ENCODE measurements around the gene SLC2A1.
"Not testable (repeated sequence)": the region's sequence is repeated elsewhere in the genome, so short reads cannot be mapped to it uniquely, and the experiment has no call there.

SLC2A1 gene

DNA sequence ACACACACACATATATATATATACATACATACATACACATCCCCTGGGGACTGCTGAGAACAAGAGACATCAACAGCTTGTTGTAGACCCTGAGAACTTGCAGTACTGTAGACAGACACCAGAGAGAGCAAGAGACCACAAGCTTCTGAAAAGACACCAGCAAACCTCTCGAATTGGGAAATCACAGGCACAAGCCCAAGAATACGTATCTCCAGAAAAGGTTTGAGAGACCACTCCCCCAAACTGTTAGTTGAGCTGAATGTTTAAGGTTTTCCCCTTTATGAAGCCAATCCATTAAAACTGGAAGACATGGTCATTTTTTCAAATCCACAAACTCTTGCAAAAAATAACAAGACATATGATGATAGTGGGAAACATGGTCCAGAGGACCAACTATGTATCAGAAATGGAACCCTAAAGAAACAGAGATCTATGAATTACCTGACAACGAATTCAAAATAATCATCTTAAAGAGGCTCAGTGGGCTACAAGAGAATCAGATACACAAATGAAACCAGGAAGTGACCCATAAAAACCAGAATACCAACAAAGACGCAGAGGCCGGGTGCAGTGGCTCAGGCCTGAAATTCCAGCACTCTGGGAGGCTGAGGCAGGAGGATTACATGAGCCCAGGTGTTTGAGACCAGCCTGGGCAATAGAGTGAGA is 45.1 kb downstream of the SLC2A1 start:
- FAIRE-seq, result no peak
- no peak for TF ChIP-seq POLR2A (IDR thresholded peaks at IDR 0.05; ENCODE audit: low read depth, low read length)
- DNase-seq (ENCODE audit: insufficient read length, low spot score), result peak; percentile 36

DNA sequence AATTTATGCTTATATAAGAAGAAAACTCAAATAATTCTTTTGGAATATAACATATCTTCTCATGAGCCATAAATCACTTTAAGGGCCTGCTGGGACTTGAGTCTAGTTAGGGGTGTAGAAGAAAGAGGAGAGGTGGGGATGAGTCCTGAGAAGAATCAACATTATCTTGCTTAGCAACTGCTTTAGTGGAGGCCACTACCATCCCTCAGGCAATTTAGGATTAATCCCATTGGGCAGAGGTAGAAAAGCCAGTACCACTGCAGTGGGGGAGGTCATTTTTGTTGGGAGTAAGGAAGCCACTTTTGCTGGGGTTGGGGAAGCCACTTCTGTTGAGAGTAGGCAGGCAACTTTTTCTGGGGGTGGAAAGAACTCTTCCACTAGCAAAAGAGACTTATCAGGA is 47.7 kb downstream of the SLC2A1 start:
- no peak for TF ChIP-seq POLR2A (IDR thresholded peaks at IDR 0.05; ENCODE audit: low read depth, low read length)
- DNase-seq (ENCODE audit: insufficient read length, low spot score) (no peak), FAIRE-seq (no peak)

DNA sequence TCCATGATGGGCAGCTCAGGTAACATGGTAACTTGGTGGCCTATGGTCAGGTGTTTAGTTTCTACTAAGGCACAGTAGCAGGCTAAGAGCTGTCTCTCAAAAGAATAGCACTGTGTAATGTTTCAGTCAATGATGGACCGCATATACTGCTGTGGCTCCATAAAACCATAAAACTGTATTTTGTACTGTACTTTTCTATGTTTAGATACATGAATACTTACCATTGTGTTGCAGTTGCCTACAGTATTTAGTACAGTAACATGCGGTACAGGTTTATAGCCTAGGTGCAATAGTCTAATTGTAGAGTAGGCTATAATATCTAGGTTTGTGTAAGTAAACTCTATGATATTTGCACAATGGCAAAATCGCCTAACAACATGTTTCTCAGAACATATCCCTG is 50.6 kb downstream of the SLC2A1 start:
- TF ChIP-seq POLR2A (IDR thresholded peaks at IDR 0.05; ENCODE audit: low read depth, low read length), result no peak
- FAIRE-seq, result no peak
- no peak for DNase-seq (ENCODE audit: insufficient read length, low spot score)

DNA sequence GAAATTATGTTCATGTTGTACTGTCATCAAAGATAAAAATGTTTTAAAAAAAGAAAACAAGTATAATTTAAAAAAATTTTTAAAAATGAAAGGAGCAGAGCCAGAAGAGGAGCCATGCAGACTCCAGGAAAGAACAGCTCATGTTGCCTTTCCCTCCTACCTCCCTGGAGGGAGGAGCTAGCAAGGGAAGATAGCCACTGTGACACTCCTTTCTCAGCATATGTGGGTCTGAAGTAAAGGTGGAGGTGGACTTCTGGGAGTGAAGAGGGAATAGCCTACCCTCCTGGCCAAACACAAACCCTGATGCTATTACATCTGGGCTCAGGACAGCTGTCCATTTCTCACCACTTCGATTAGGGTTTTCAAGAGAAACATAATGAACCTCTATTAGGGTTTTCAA is 54.2 kb downstream of the SLC2A1 start:
- no peak for DNase-seq (ENCODE audit: insufficient read length, low spot score)
- no peak for TF ChIP-seq POLR2A (IDR thresholded peaks at IDR 0.05; ENCODE audit: low read depth, low read length)
- FAIRE-seq, result no peak

DNA sequence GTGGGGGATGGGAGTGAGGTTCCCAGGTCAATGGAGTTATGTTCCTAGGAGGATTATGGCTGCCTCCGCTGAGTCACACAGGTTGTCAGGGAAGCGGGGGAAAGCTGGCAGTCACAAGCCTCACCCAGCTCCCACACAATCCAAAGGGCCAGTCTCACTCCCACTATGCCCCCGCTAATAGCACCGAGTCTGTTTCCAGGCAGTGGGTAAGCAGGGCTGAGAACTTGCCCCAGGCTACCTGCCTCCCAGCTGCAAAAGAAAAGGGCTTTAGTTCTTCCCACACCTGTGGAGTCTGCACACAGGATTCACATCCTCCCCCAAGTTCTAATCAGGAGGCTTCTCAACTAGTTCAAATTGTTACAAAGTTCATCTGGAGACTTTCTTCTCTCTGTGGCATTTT is 58.7 kb downstream of the SLC2A1 start:
- FAIRE-seq, result not testable (repeated sequence)

DNA sequence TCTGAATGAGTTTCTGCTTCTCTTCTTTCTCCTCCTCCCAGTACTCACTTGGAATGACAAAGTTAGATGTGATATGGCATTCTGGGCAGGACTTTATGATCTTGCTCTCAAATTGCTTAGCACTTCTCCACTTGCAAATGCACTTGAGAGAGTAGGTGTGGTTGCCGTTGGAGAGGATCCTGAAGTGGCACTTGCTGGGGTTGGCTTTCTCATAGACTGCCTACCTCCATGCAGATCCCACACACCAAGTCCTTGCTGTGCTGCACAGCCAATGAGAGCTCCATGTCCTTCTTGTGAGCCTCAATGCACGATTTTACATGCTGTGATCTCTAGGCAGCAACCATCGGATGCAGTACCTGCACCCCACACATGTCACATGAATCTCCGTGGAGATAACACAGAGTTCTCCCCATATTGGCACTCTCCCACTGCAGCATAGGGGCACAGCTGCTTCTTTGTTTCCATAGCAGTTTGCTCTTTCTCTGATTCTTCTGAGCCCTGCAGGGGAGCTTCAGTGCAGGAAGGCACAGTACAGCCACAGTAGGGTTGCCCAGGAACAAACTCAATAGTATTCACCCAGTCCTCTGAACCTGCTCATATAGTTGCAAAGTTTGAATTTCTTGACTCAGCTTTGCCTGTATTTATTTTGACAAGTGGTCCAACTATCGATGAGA is 67.1 kb downstream of the SLC2A1 start:
- no peak for TF ChIP-seq POLR2A (IDR thresholded peaks at IDR 0.05; ENCODE audit: low read depth, low read length)
- DNase-seq (ENCODE audit: insufficient read length, low spot score) (no peak), FAIRE-seq (no peak)

More for the DNA sequence above, 58.7 kb downstream of the SLC2A1 start:
- not testable (repeated sequence) for DNase-seq (ENCODE audit: insufficient read length, low spot score)

DNA sequence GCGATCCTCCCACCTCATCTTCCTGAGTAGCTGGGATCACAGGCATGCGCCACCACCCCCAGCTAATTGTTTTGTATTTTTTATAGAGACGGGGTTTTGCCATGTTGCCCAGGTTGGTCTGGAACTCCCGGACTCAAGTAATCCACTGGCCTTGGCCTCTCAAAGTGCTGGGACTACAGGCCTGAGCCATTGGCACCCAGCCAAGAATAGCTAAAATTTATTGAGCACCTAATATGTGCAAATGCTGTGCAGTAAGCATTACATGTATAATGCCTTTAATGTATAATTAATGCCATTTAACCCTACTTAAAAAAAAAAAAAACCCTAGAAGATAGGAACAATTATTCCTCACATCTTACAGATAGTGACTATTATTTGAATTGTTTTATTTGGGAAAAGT is 69.4 kb downstream of the SLC2A1 start:
- no peak for TF ChIP-seq POLR2A (IDR thresholded peaks at IDR 0.05; ENCODE audit: low read depth, low read length)
- DNase-seq (ENCODE audit: insufficient read length, low spot score) (no peak), FAIRE-seq (no peak)

DNA sequence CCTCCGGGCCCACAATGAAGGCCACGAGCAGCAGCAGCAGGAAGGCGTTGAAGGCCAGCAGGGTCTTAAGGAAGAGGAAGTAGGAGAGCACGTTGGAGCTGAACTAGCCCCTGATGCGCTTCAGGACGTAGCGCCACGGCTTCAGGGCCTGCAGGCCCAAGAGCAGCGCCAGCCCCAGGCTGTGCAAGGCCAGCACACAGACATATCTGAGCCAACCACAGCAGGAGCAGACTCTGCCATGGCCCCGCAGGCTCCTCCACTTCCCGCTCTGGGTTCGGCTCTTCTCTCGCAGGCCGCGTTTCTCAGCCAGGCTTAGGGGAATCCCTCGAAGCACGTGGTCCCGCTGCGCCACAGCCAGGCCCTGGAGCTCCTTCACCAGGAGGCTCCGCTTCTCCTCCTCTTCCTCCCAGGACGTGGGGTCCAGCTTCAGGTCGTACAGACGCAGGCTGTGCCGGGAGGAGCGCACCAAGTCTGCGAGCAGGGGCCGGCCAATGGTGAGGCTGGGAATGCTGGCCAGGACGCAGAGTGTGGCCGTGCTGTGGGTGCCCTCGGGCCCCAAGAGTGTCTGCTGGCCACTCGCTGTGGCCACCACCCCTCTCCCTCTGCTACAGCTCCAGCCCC is 70.5 kb downstream of the SLC2A1 start:
- FAIRE-seq (no peak), DNase-seq (ENCODE audit: insufficient read length, low spot score) (no peak)
- TF ChIP-seq POLR2A (IDR thresholded peaks at IDR 0.05; ENCODE audit: low read depth, low read length), result no peak

DNA sequence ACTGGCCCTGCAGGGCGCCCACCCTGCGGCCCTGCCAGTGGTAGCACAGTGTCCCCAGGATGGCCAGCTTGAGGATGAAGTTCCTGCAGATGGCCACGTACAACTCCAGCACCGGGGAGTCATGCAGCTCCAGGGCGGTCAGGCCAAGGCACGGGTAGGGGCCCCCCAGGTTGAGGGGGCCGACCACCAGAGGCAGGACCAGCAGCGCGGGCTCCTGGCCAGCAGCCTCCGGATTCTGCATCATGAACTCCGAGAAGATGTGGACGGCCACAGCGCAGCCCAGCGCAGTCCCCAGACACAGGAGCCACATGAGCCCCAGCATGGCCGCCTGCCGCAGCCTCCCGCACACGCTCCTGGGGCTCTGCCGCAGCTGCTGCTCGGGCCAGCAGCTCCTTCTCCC is 71.3 kb downstream of the SLC2A1 start:
- no peak for TF ChIP-seq POLR2A (IDR thresholded peaks at IDR 0.05; ENCODE audit: low read depth, low read length)
- FAIRE-seq (no peak), DNase-seq (ENCODE audit: insufficient read length, low spot score) (no peak)

DNA sequence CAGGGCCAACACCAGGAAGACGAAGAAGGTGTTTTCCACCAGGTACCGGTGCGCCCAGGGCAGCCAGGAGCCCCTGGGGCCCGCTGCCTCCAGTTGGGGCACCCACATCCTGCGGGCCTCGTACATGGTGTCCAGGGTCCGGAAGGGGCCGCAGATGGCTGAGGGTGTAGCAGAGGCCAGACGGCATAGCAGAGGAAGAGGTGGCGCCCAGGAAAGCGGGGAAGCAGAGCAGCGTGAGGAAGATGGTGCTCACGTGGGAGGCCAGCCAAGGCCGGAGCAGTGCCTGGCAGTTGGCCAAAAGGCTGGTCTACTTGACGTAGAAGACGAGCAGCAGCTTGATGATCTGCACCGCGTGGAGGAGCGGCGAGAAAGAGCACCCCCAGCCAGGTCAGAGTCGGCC is 71.9 kb downstream of the SLC2A1 start:
- no peak for FAIRE-seq
- TF ChIP-seq POLR2A (IDR thresholded peaks at IDR 0.05; ENCODE audit: low read depth, low read length), result no peak
- DNase-seq (ENCODE audit: insufficient read length, low spot score), result no peak

DNA sequence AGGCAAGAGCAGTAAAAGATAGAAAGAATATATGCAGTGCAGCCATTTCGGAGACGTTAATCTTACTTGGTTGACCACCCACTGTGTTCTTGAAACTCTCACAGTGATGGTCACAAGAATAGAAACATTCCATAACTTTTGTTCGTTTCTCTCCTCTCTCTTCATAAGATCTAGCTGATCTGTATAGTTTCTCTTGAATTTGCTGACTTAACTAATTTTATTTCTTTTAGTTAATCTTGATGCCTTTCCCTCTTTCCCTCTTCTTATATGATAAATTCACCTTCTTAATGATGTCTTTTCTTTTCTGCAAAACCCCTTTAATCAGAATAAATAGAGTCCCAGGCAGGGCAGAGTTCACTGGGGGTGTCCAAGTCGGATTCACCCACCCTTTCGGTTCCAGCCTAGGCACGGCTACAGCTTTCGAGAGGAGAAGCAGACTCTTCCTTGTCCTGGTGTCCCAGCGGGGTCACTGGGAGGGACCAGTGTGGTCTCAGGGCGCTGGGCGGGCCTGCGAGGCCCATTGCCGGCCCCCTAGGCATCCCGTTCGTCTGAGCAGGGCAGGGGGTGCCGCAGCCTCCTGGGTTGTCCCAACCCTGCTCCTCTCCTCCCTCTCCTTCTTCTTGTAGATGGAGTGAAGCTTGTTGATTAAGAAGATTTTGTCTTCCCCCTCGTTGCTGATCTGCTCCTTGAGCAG is 72.5 kb downstream of the SLC2A1 start:
- TF ChIP-seq POLR2A (IDR thresholded peaks at IDR 0.05; ENCODE audit: low read depth, low read length), result no peak
- DNase-seq (ENCODE audit: insufficient read length, low spot score), result no peak
- FAIRE-seq, result no peak

DNA sequence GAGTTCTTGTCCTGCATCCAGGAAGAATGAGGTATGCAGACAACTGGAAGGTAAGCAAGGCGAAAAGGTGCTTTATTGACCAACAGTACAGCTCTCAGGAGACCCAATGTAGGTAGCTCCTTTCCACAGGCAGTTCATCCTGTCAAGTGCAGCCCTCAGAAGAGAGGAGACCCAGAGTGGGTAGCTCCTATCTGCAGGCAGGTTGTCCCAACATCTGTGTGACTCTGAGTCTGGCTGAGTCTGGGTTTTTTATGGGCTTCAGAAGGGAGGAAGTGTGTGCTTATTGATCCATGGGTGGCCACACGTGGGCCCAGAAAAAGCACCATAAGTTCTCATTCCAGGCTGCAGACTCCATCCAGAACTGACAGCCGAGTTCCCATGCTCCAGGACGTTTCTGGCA is 78.3 kb downstream of the SLC2A1 start:
- no peak for DNase-seq (ENCODE audit: insufficient read length, low spot score)
- TF ChIP-seq POLR2A (IDR thresholded peaks at IDR 0.05; ENCODE audit: low read depth, low read length), result no peak
- no peak for FAIRE-seq

DNA sequence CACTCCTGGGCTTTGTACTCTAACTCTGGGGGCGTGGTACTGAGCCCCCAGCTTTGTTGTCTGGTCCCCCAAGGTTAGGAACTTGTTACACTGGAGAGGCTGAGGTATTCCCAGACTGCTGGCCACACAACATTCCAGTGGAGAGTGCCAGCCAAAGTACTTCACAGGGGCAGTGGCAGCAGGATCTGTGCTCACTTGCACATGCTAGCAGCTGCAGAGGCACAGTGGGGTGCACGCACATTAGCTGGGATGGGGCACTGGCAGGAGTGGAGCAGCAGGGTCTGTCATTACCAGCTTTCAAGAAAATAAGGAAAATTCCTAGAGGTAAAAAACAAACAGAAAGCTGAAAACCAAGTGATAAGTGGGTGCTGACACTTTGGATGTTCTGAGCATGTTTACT is 81.3 kb downstream of the SLC2A1 start:
- TF ChIP-seq POLR2A (IDR thresholded peaks at IDR 0.05; ENCODE audit: low read depth, low read length), result no peak
- FAIRE-seq (no peak), DNase-seq (ENCODE audit: insufficient read length, low spot score) (no peak)

DNA sequence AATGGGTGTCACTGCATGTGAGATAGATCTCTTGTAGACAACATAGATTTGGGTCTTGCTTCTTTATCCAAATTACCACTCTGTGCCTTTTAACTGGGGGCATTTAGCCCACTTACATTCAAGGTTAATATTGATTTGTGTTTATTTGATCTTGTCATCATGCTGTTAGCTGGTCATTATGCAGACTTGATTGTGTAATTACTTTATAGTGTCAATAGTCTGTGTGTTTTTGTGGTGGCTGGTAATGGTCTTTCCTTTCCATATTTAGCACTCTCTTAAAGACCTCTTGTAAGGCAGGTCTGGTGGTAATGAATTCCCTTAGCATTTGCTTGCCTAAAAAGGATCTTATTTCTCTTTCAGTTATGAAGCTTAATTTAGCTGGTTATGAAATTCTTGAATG is 82.7 kb downstream of the SLC2A1 start:
- FAIRE-seq (no peak), DNase-seq (ENCODE audit: insufficient read length, low spot score) (no peak)
- no peak for TF ChIP-seq POLR2A (IDR thresholded peaks at IDR 0.05; ENCODE audit: low read depth, low read length)
